HG03575 (cell line): ENCODE measurements around the gene RASGEF1C.
"Not testable (repeated sequence)": the region's sequence is repeated elsewhere in the genome, so short reads cannot be mapped to it uniquely, and the experiment has no call there.

Experiments used
- ATAC-seq: cut with Tn5 transposase; IDR thresholded peaks from one replicate; pipeline ENCODE4 v1.9.1; 2021; ENCODE audit not compliant: unreplicated experiment, insufficient number of reproducible peaks, low FRiP score; ENCODE audit errors: extremely low read depth

Gene RASGEF1C

GRCh38 chr5:180129291-180130190 is 79.5 kb downstream of the RASGEF1C start:
- ATAC-seq: no peak

- ATAC-seq: no peak
Observed at GRCh38 chr5:180128671-180129261, 80.2 kb downstream of the RASGEF1C start.

DNA sequence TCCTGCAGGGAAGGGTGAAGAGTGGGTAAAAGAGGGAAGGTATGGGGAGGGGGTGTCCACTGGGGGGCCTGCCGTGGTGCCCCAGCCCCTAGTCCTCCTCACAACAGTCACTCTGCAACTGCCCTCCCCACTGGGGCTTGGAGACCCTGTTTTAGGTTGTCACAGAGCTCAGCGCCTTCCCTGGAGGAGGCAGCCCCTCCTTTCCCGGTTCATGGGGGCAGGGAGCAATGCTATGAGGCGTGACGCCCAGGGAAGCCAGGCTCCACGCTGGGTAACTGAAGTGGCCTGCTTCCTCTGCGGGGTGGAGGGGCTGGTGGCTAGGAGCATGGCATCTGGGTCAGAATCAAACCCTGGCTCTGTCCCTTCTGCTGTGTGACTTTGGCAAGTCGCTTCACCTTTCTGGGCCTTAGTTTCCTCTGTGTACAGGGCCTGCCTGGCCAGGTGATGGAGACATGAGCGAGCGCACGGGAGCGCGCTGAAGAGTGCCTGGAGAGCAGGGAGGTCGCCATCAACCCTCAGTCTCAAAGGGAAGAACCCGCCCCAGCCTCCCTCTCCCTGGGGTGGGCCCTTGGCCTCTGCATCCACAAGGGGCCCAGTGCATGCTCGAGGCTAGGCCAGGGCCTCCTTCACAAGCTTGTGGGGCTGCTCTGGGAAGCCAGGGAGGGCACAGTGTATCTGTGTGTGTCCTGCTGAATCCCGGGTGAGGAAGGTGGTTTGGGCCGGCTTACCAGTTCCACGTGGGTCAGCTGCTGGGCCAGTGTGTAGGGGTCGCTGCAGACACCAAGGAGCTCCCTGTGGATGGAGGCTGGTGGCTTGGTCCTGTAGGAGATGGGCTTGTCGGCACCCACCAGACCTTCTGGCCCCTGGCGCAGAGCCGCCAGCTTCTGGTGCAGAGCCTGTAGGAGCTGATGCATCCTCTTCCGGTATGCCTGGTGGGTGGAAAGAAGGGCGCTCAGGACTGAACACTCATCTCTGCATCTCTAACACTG is 81.0 kb downstream of the RASGEF1C start:
- ATAC-seq: no peak

- ATAC-seq: no peak
Observed at GRCh38 chr5:180126716-180127681, 82.0 kb downstream of the RASGEF1C start.

GRCh38 chr5:180126156-180126555 is 82.9 kb downstream of the RASGEF1C start:
- ATAC-seq: not testable (repeated sequence)

DNA sequence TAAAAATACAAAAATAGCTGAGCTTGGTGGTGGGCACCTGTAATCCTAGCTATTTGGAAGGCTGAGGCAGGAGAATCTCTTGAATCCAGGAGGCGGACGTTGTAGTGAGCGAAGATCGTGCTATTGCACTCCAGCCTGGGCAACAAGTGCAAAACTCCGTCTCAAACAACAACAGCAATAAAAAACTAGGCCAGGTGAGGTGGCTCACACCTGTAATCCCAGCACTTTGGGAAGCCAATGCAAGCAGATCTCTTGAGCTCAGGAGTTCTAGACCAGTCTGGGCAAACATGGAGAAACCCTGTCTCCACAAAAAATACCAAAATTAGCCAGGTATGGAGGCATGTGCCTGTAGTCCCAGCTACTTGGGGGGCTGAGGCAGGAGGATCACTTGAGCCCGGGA is 84.3 kb downstream of the RASGEF1C start:
- not testable (repeated sequence) for ATAC-seq

- ATAC-seq: no peak
Observed at GRCh38 chr5:180122875-180123274, 86.1 kb downstream of the RASGEF1C start.

DNA sequence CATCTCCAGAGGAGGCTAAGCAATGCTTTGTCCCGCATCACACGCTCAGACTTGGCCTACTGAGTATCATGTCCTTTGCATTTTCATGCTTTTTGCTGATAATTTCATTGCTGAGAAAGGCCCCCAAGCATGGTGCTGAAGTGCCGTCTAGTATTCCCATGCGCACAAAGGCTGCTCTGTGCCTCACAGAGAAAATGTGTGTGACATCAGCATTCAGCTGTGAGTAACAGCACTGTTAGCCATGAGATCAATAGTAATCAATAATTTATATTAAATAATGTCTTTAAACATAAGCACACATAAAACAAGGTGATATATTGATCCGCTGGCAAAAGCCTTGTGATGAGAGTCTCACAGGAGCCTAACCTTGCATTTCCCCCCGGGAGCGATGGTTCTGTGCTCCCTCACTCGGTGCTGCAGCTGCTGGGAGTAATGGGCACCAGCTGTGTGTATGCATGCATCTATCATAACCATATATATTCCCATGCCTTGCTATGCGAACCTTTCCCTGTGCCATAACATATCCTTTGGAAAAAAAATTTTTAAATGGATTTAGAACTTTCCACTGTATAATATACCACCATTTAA is 87.1 kb downstream of the RASGEF1C start:
- ATAC-seq: no peak

DNA sequence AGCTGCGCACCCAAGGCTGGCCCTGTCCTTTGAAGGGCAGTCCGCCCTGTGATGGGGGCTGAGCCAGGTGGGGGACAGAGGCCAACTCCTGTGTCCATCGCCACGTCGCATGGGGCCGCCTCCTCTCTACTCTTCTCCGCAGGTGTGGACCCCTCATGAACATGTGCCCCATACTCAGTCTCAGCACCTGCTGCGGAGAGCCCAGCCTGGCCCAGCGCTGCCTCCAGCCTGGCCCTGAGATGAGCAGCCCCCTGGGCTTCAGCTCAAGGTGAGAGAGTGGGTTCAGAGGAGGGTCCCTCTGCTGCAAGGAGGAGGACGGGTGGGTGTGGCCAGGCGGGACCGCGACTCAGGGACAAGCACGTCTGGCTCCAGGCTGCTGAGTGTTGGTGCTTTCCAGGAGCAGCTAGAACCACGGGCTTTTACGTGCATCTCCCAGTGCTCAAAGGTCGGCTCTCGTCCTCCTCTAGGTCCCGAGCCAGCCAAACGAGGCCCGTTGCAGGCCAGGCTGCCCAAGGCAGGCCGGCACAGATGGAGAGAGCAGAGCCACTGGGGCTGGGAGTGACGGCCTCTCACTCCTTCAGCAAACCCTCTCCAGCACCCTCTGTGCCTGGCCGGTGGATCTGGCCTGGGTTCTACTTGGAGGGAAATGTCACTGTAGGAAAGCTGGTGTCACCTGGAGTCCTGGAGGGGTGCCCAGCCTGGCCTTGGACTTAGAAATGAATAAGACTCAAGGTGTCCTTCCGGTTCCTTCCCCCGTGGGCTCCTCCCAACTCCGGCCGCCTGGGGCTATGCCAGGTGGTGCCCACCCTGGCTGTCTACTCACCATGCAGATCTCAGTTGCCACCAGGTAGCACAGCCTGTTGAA is 88.5 kb downstream of the RASGEF1C start:
- ATAC-seq: no peak

DNA sequence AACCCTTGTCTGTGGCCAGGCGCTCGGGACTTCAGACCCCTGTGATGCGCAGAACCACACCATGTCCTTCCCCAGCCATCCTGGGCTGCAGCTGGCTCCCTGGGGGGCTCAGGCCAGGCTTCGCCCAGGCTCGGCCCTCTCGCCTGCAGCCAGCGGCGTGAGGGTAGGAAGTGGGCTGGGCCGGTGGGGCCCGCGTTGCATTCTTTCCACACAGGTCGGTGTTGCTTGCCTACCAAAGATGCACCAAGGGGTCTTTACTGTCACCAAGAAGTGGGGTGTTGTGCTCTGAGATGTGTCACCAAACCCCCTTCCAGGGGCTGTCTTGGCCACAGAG is 89.1 kb downstream of the RASGEF1C start:
- ATAC-seq: no peak

GRCh38 chr5:180119031-180119902 is 89.7 kb downstream of the RASGEF1C start:
- no peak for ATAC-seq

- ATAC-seq: no peak
Observed at GRCh38 chr5:180118391-180118791, 90.6 kb downstream of the RASGEF1C start.

DNA sequence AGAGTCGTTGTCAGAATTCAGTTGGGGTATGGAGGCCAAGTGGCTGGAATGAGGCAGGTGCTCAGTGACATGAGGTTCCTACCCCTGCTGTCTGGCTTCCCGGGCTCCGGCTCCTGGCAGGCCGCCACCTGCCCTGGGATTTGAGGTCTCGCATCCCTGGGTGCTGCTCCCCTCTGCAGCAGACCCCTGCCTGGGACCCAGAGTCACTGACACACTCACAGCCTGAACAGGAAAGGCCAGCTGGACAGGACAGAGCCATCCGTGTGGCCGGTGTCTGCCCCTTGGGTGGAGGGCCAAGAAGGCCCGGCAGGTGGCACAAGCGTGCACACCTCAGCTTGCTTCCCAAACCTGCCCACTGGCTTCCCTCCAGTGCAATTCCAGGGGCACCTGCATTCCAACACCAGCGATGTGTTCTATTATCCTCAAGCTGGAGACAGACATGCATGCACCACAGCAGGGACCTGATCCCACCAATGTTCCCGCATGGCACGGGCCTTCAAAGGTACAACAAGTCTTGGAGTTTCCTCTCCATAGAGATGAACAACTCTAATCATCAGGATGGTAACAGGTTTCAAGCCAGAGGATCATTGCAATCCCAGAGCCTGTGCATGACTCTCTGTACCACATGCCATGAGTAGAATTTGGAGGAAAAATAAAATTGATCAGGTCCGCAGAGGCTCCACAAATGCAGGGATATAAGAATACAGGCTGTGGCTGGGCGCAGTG is 91.8 kb downstream of the RASGEF1C start:
- ATAC-seq: no peak

DNA sequence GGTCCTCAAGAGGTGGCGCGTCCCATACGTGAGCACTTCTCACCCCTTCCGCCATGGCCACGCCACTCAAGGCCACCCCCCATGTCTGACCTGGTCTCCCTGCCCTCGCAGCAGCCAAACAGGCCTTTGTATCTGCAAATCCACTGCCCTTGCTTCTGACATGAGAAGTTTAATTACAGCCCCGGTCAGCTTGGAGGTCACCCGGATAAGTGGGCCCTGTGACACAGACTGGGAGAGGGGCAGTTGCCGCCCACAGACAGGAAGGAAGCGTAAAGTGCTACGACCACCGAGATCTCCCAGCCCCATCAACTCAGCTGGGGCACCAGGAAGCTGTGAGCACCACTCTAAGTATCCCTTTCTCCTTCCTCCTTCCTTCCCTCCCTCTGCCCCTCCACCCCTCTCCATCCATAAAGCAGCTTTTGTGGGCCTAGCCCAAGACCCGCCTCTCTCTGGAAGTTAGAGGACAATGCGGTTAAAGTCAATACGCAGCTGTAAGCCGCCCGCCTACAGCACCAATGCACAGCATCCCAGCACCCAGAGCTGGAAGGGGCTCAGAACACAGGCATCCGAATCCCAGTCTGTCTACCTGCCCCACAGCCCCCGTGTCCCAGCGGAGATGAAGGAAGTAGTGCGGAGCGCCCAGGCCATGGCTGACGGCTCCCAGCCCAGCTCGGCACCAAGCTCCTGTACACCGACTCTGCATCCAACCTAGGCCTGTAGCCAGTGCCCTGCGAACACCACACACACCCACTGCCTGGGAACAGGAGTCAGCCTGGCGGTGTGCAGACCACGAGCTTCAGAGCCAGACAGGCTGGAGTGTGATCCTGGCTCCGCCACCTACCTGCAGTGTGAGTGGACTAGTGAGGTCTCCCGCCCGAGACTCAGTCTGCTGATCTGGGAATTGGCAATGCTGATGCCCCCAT is 92.7 kb downstream of the RASGEF1C start:
- no peak for ATAC-seq
